GM11168 (cell line): ENCODE measurements around the gene TMEM253.

Source experiments
- in situ Hi-C: fragments of 300-500 bp; cut with MboI; formaldehyde crosslinking; loops from one replicate; pipeline ENCODE4 v1.12.0; 2022; ENCODE audit warnings: low sequenced_read_pairs; ENCODE audit not compliant: unreplicated experiment

TMEM253 gene

DNA sequence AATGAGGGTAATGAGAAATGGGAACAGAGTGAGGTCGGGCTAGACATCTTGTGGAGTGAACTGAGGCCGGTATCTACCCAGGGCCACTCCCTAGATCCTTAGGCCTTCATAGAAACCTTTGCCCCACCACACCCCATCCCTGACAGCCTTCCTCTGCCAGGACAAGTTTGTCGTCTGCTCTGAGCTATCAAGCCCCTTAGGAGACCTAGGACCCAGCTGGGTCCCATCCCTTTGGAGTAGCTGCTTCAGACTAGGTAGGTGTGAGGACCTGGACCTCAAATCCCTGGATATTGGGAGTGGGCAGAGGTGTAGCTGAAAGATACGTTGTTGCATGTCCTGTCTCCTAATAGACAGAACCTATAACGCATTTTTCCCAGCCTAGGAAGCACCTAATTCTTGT is at the start of gene TMEM253:
Gene TMEM253, plus strand, starts transcription at position 136 of the 400 bp plus-strand sequence. CDS start 278 bp downstream, outside the sequence.
- in situ Hi-C loops, result no loop called here

DNA sequence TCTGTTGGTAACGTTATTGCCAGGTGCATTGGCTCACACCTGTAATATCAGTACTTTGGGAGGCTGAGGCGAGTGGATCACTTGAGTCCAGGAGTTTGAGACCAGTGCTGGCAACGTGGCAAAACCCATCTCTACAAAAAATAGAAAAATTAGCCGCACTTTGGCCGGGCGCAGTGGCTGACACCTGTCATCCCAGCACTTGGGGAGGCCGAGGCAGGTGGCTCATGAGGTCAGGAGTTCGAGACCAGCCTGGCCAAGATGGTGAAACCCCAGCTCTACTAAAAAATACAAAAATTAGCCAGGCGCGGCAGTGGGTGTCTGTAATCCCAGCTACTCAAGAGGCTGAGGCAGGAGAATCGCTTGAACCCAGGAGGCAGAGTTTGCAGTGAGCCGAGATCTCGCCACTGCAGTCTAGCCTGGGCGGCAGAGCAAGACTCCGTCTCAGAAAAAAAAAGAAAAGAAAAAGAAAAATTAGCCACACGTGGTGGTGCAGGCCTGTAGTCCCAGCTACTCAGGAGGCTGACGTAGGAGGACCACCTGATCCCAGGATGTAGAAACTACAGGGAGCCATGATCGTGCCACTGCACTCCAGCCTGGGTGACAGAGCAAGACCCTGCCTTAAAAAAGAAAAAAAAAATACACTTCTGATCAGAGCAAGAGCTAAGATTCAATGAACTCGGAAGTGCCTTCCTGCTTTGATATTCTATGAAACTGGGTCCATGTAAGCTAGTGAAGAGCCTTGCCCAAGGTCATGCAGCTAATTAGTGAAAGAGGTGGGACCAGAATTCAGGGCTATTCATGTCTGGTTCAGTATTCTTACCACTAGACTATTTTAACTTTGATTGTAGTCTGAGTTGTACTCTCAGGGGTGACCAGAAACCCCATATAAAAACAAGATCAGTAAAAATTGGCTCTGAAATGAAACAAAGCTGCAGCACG is 47.4 kb upstream of the TMEM253 start:
- in situ Hi-C loops, result no loop called here

- in situ Hi-C loops, result no loop called here
Observed at GRCh38 chr14:21054123-21054767, 46.6 kb upstream of the TMEM253 start.

- in situ Hi-C loops, result no loop called here
Observed at GRCh38 chr14:21054768-21055145, 46.1 kb upstream of the TMEM253 start.

- in situ Hi-C loops, result no loop called here
Observed at GRCh38 chr14:21055432-21056117, 45.3 kb upstream of the TMEM253 start.

DNA sequence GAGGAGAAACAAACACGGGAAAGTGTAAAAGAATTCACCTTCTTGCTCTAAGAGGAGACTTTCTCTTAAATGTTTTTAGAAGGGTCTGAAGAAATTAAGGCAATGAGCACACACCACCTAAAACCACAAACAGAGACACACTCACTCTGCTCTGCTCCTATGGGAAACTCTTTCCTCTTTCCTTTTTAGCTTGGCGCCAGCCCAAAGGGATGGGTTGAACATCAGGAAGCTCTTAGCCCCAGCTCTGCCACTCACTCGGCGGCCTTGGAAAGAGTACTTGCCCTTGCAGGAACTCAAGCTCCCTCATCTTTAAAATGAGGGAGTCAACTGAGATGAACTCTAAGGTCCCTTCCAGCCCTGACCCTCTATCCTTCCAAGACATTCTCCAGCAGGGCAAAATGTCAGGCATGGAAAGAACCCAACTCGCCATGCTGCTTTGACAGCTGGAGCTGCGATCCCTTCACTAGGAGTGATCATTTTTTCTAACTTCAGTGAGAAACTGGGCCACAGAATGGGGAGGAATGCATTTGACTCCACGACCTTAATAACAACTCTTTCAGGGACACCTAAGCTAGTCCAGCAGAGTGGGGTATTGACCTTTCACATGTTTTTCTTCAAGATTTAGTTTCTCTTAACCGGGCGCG is 44.2 kb upstream of the TMEM253 start:
- in situ Hi-C loops, result no loop called here

GRCh38 chr14:21057803-21058675 is 42.8 kb upstream of the TMEM253 start, which contains the start of gene RNASE8:
Gene RNASE8 (plus strand): TSS chr14:21057822. CDS start chr14:21057893, 71 bp downstream.
- in situ Hi-C loops, result no loop called here

DNA sequence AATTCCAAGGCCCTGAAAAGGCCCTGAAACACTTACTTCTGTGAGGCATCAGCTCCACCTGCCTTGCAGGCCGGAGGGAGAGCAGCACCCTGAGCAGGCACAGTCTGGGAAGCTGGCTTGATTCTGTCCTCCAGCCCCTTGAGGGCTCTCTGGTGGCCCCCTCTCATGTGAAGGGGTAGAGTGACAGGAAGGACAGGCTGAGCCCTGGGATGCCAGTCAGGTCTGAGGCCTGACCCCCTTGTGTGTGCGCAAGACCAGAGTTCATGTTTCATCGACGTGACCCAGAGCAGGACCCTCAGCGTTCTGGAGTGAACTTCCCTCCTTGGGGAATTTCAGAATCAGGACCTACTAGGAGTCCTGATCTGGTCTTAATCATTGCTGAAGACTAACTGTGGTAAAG is 42.0 kb upstream of the TMEM253 start:
- in situ Hi-C loops, result no loop called here

DNA sequence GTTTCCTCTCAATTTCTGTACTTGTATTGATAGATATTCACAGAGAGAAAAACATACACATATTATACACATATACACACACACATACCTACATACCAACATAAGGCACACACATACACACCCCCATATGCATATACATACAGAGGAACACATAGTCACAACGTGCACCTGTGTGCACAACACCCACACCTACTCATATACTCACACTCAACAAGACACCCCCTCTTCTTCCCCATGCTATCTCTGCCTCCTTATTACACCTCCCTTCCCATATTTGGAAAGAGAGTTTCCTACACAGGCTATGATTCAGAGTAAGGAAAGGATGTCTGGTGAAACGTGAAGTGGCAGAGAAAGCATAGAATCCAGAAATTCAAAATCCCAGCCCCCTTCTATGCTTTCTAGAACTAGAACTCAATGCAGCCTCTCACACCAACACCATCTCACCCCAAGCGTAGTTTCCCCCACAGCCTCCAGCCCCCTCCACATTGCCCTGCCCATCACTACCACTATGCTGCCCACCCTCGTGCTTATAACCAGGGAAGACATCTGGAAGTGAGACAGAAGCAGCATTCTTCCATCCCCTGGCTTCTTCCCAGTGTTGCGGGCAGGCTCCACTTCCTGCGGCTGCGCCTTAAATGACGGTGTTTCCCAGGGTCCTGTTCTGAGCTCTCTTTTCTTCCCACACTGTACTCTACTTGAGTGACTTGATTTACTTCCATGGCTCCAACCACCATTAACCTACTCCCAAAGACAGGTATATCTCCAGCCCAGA is 40.8 kb upstream of the TMEM253 start:
- in situ Hi-C loops, result no loop called here

- in situ Hi-C loops, result no loop called here
Observed at GRCh38 chr14:21060614-21061346, 40.1 kb upstream of the TMEM253 start.

DNA sequence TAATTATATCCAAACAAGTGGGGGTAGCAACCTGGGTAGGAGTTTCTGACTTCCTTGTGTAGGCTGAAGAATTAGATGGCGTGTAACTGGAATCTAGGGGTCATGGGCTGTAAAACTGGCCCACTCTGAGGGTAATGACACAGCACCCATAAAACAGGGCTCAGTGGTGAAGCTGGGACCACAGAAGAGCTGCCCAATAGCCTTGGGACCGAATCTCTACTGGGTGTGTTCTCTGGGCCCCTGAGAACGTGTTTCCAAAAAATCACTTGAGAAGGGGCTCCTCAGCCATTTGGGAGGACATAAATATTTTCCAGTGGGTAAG is 39.6 kb upstream of the TMEM253 start:
- in situ Hi-C loops, result no loop called here

DNA sequence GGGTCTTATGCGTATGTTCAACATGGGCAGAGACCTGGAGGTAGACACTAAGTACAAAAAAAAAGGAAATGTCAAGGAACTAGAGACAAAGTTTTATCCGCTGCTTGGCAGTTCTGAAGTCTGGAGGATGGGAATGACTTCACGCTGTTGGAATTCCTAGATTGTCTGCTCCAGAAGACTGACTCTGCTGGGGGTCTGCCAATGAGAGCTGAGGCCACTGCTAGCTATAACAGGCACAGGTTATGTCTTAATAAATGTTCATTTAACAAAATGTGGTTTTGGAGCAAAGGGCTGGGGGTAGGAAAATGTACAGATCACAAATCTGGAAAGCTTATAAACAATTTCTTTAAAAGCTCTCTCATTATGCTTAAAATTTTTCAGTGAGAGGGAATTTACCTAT is 37.4 kb upstream of the TMEM253 start:
- in situ Hi-C loops, result no loop called here

DNA sequence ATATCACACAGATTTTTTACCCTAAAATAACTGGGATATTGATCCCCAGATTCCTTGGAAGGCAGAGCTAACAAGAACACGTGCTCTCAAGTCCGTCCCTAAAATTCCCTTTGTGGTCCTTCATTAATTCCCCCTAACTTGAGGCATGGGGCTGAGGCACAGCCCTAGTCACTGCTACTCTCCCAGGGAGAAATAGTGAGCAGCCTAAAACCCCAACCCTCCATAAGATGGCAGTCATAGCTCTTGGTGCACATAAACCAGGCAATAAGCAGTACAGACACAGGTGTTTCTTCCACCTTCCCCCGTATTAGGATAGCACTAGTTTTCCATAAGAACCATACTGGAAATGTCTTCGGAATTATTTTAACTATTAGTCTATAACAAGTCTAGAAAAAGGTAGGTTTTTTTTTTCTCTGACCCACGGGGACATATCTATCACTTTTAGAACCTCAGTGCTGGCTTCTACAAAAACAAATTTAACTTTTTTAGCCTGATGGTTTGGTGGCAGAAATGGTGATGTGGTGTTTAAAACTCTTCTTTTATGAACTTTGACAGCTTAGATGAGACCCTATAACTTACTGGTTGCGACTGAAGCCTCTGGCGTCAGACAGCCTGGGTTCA is 33.9 kb upstream of the TMEM253 start:
- in situ Hi-C loops, result no loop called here

GRCh38 chr14:21068521-21069387 is 32.1 kb upstream of the TMEM253 start:
- in situ Hi-C loops, result no loop called here

DNA sequence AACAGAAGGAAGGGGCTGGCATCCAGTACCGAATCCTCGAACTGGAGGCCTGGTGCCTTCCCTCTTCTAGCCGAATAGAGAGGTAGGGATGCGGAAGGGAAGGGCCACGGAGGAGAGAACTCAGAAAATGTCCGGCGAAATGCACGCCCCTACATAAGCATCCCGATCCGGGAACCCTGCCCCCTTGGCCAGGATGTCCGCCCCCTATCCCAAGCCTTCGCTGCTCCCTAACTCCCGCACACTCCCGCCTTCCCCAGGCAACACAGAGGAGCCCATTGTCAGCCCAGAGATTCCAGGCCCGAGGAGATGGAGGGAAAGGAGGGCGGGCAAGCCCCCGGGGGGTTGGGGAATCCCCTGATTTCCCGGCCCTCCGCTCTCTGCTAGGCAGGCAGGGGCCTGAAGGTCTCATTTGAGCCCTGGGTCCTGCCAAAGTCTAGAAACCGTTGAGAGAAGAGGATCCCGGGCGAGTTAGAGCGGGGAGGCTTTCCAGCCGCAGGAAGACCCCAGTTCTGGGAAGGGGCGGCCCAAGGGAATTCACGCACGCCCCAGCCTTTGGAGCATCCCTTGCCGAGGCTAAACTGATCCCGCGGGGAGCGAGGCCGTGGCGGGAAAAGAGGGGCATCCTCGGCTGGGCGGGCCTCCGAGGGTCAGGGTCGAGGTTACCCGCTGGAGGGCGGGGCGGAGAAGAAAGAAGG is 31.3 kb upstream of the TMEM253 start:
- in situ Hi-C loops, result no loop called here

GRCh38 chr14:21070083-21070609 is 30.7 kb upstream of the TMEM253 start, which contains the start of gene ARHGEF40:
Gene ARHGEF40 (plus strand): TSS chr14:21070304. CDS start chr14:21070397, 93 bp downstream.
- in situ Hi-C loops, result no loop called here
